ENCODE measurements around the gene QPRT.
"Not testable (repeated sequence)": the region's sequence is repeated elsewhere in the genome, so short reads cannot be mapped to it uniquely, and the experiment has no call there.

Gene QPRT

GRCh38 chr16:29705030-29705429 lies 26.1 kb downstream of the QPRT start:
- no peak for TF ChIP-seq CTCF (IDR thresholded peaks at IDR 0.05; ENCODE audit: borderline replicate concordance, insufficient read depth, low read depth, low read length)
- no peak overlapping the region for H3K4me3 ChIP-seq (ENCODE audit: low read depth, low read length)

GRCh38 chr16:29707160-29707559 lies 28.2 kb downstream of the QPRT start:
- not testable (repeated sequence) for H3K4me3 ChIP-seq (ENCODE audit: low read depth, low read length)

GRCh38 chr16:29708917-29709600 lies 30.1 kb downstream of the QPRT start:
- no peak overlapping the region for H3K4me3 ChIP-seq (ENCODE audit: low read depth, low read length)
- no peak for TF ChIP-seq CTCF (IDR thresholded peaks at IDR 0.05; ENCODE audit: borderline replicate concordance, insufficient read depth, low read depth, low read length)

DNA sequence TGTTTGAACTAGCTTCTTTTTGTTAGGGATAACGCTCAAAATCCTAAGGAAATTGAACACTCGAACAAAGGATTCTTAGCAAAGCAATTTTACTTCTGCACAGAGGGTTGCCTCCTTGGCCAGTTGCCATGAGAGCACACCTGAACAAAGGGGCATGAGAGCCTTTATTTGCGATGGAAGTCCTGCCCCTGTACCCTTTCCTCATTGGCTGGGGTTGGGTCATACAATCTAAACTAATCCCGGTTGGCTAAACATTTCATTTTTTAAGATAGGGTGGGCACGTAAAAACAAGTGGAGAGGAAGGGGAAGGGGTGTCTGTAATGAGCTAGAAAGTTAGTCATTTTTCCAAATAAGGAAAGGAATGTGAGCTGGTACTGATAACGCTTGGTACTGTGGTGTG lies 30.7 kb downstream of the QPRT start:
- H3K4me3 ChIP-seq (ENCODE audit: low read depth, low read length), result not testable (repeated sequence)

GRCh38 chr16:29710227-29711219 lies 31.5 kb downstream of the QPRT start:
- H3K4me3 ChIP-seq (ENCODE audit: low read depth, low read length), result no peak overlapping the region
- peak; percentile 58; the same call in 1 of the 2 replicates for TF ChIP-seq CTCF (IDR thresholded peaks at IDR 0.05; ENCODE audit: borderline replicate concordance, insufficient read depth, low read depth, low read length)

DNA sequence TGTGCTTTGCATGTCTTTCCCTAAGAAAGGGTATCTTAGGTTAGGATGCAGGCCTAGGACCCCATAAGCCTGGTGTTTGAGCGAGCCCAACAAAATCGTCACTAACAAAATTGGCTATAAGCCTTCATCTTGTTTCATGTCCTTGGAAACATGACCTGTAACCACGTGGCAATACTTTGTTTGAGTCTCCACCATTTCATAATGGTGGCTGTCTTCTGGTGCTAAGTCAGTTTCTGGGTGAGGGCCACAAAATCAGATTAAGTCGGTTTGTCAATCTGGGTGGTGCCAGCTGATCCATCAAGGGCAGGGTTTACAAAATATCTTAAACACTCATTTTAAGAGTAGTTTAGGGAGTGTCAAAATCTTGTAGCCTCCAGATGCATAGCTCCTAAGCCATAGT lies 33.8 kb downstream of the QPRT start:
- no peak for TF ChIP-seq CTCF (IDR thresholded peaks at IDR 0.05; ENCODE audit: borderline replicate concordance, insufficient read depth, low read depth, low read length)
- H3K4me3 ChIP-seq (ENCODE audit: low read depth, low read length), result no peak overlapping the region

DNA sequence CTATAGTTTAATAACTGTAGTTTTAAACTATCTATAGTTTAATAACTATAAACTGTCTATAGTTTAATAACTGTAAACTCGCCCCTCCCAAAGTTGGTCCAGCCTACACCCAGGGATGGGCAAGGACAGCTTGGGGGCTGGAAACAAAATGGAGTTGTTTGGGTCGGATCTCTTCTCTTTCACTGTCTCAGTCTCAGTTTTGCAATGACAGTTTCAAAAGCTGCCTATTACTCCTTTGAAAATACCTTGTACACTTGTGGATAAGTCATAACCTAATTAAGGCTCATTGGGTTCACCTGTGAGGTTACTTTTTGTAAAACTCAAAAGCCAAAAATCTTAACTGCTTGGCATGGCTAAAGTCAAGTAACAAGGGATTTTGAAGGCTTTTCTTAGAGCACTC lies 35.4 kb downstream of the QPRT start:
- no peak for TF ChIP-seq CTCF (IDR thresholded peaks at IDR 0.05; ENCODE audit: borderline replicate concordance, insufficient read depth, low read depth, low read length)
- no peak overlapping the region for H3K4me3 ChIP-seq (ENCODE audit: low read depth, low read length)

DNA sequence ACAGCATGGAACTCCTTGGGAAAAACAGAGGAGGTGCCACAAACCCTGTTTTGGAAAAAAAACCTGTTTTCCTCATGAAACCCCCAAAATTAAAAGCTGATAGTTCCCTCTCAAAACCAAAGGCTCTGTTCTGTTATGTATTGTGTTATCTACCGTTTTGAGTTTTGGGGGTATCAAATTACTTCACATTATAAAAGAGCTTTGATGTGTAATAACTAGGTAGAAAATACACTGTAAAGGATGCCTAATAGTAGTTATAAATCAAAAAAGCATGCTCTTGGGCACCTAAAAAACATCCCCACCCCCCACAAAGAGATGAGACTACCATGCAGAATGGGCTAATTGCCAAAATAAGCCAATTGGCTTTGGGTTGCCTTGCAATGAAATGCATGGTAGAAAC lies 36.0 kb downstream of the QPRT start:
- H3K4me3 ChIP-seq (ENCODE audit: low read depth, low read length), result no peak overlapping the region
- no peak for TF ChIP-seq CTCF (IDR thresholded peaks at IDR 0.05; ENCODE audit: borderline replicate concordance, insufficient read depth, low read depth, low read length)
